Activated CD8-positive, alpha-beta T cell treated with anti-CD3 and anti-CD28 coated beads, Interleukin-2, amount 10 ng/mL, durations not matched to agents 7 days and 5 days (primary cell): Measurements from ENCODE around the gene SNRPN. TPM values are rescaled to one million over a fixed set of nuclear protein-coding genes. Genes with fewer than 3 reads are reported as not detected.
A peak's percentile ranks its signal among the peaks of the same experiment; 100 is the strongest.

ENCODE experiments used
- ATAC-seq: fragments of 150-1000 bp; cut with Tn5 transposase; one replicate; pipeline ENCODE4 v1.10.0; 2021; ENCODE audit warnings: moderate library complexity
- CTCF ChIA-PET: fragments of 350-600 bp; sonication (Branson Sonifier 250); formaldehyde crosslinking; loops from one replicate; lab custom pipeline; 2021; ENCODE audit warnings: antibody characterized with exemption; lab: Charles Lee
- POLR2A ChIA-PET: fragments of 350-600 bp; sonication (Branson Sonifier 250); formaldehyde crosslinking; loops from one replicate; lab custom pipeline; 2021; ENCODE audit warnings: antibody characterized with exemption; lab: Charles Lee
- DNase-seq: peaks from one replicate; pipeline ENCODE4 v3.0.0-alpha.2; 2020
- H3K27ac Mint-ChIP-seq: one replicate; pipeline ENCODE4 v1.8.0; 2021; ENCODE audit warnings: mild to moderate bottlenecking, mixed read lengths
- H3K27me3 Mint-ChIP-seq: one replicate; pipeline ENCODE4 v1.8.0; 2021; ENCODE audit warnings: low read depth, mixed read lengths
- H3K36me3 Mint-ChIP-seq: one replicate; pipeline ENCODE4 v1.8.0; 2021; ENCODE audit warnings: low read depth, mixed read lengths
- H3K4me1 Mint-ChIP-seq: one replicate; pipeline ENCODE4 v1.8.0; 2021; ENCODE audit warnings: low read depth, mixed read lengths
- H3K4me3 Mint-ChIP-seq: one replicate; pipeline ENCODE4 v1.8.0; 2021; ENCODE audit warnings: mild to moderate bottlenecking, mixed read lengths
- H3K9me3 Mint-ChIP-seq: one replicate; pipeline ENCODE4 v1.8.0; 2022; ENCODE audit warnings: mixed read lengths; ENCODE audit not compliant: insufficient read depth
- total RNA-seq, 2 experiments: library from RNA; stranded (reverse); gene quantifications; one replicate each; pipeline ENCODE4 v1.2.3, GENCODE V29; 2021

SNRPN gene
- total RNA-seq, 2 experiments from 2014 or later = 54.2 to 61.4 TPM

DNA sequence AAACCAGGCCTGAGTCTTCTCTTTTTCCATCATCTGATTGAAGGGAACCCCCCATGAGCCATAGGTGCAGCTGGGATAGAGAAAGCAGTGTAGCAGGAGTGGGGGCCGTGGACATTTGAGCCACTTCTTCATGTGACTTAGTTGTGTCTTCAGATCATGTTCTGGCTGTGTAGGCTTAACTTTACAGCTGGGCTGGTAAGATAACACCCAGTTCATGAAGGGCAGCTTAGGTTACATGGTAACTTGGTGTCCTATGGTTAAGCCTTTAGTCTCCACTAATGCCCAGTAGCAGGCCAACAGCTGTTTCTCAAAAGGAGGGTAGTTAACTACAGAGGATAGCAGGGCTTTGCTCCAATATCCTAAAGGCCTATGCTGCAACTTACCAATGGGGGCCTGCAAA, 11.4 kb upstream of the SNRPN start:
- Mint-ChIP-seq H3K9me3 (peaks cover 11% of the 10 kb centered on the region), H3K27me3 (no peaks in the 10 kb centered on the region), H3K4me3 (no peak overlapping the region), H3K27ac (no peak overlapping the region), H3K36me3 (no peaks in the 10 kb centered on the region), H3K4me1 (peaks cover 3% of the 10 kb centered on the region)
- ATAC-seq (no peak), DNase-seq (no peak)
- ChIA-PET CTCF (no interaction called here), POLR2A (no interaction called here)

DNA sequence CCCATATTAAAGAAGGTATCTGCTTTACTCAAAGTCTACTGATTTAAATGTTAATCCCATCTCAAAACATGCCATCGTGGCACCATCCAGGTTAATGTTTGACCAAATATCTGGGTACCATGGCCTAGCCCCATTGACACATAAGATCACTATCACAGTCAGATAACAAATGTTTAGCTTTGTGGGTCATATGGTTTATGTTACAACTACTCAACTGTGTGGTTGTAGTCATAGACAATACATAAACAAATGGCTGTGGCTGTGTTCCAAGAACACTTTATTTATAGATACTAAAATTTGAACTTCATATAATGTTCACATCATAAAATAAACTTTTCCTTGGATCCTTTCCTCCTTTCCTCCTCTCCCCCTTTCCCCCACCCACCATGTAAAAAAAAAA, 9.8 kb upstream of the SNRPN start:
- no peaks in the 10 kb centered on the region for H3K36me3 Mint-ChIP-seq
- ChIA-PET POLR2A (no interaction called here), CTCF (no interaction called here)
- H3K9me3 Mint-ChIP-seq = peaks cover 8% of the 10 kb centered on the region
- H3K4me1 Mint-ChIP-seq = peaks cover 3% of the 10 kb centered on the region
- ATAC-seq = no peak
- H3K27ac Mint-ChIP-seq = no peak overlapping the region
- no peaks in the 10 kb centered on the region for H3K27me3 Mint-ChIP-seq
- no peak for DNase-seq
- no peak overlapping the region for H3K4me3 Mint-ChIP-seq

- no peaks in the 10 kb centered on the region for H3K36me3 Mint-ChIP-seq
- POLR2A ChIA-PET = no interaction called here
- no peak overlapping the region for H3K4me3 Mint-ChIP-seq
- CTCF ChIA-PET = no interaction called here
- H3K27me3 Mint-ChIP-seq = no peaks in the 10 kb centered on the region
- peaks cover 3% of the 10 kb centered on the region for H3K4me1 Mint-ChIP-seq
- H3K27ac Mint-ChIP-seq = no peak overlapping the region
- ATAC-seq (no peak), DNase-seq (no peak)
- peaks cover under 1% of the 10 kb centered on the region for H3K9me3 Mint-ChIP-seq
Measured at GRCh38 chr15:24945711-24946110, 9.1 kb upstream of the SNRPN start.

DNA sequence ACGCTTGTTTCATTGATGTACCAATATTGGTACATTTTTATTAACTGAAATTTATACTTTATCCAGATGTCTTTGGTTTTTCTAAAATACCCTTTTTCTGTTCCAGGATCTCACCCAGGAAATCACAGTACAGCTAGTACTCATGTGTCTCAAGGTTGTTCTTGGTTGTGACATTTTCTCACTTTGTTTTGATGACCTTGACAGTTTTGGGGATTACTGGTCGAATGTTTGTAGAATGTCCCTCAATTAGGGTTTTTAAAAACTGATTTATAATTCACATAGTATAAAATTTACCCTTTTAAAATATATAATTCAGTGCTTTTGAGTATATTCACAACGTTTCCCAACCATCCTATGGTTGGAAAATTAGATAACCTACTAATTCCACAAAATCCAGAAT, 6.3 kb upstream of the SNRPN start:
- no peaks in the 10 kb centered on the region for H3K36me3 Mint-ChIP-seq
- H3K4me1 Mint-ChIP-seq = peaks cover 3% of the 10 kb centered on the region
- CTCF ChIA-PET = no interaction called here
- no peak for ATAC-seq
- H3K9me3 Mint-ChIP-seq = no peaks in the 10 kb centered on the region
- no peaks in the 10 kb centered on the region for H3K27me3 Mint-ChIP-seq
- H3K4me3 Mint-ChIP-seq = no peak overlapping the region
- POLR2A ChIA-PET = no interaction called here
- DNase-seq = no peak
- H3K27ac Mint-ChIP-seq = no peak overlapping the region

DNA sequence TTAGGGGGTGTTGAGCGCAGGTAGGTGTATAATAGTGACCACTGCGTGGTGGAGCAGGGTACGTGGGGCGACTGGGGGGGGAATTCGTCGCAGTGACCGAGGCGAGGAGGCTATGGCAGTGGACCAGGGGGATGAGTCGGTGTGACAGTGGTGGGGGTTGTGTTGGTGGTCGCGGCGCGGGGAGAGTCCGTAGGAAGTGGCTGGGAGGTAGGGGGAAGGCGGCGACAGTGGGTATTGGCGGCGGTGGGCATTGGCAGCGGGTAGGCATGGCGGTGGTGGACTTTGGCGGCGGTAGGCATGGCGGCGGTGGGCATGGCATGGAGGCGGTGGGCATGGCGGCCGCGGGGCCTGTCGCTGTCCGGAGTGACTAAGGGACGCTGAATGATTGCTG, 739 bp downstream of the SNRPN start:
- H3K27ac Mint-ChIP-seq = peak overlapping the region; percentile 89

GRCh38 chr15:24956111-24956838, 1.5 kb downstream of the SNRPN start:
- Mint-ChIP-seq H3K27ac (peak overlapping the region; percentile 89), H3K4me1 (peaks cover 21% of the 10 kb centered on the region), H3K36me3 (peaks cover 24% of the 10 kb centered on the region), H3K27me3 (no peaks in the 10 kb centered on the region), H3K9me3 (peaks cover 13% of the 10 kb centered on the region), H3K4me3 (peak overlapping the region; percentile 81)
- POLR2A ChIA-PET = interaction anchor here (1.0 to 1.4 kb wide), 2 partner anchors 483 to 484 kb away, joined by 3 read pairs; no protein-coding TSS in a partner anchor
- DNase-seq (peak; percentile 82), ATAC-seq (peak; percentile 83)
- CTCF ChIA-PET = no interaction called here

More for the DNA sequence above, 739 bp downstream of the SNRPN start:
- Mint-ChIP-seq H3K4me1 (peaks cover 21% of the 10 kb centered on the region), H3K27me3 (no peaks in the 10 kb centered on the region), H3K4me3 (peak overlapping the region; percentile 81), H3K9me3 (peaks cover 8% of the 10 kb centered on the region), H3K36me3 (peaks cover 17% of the 10 kb centered on the region)
- ChIA-PET CTCF (no interaction called here), POLR2A (interaction anchor here (1.0 to 1.4 kb wide), 2 partner anchors 484 to 485 kb away, joined by 3 read pairs; no protein-coding TSS in a partner anchor)
- ATAC-seq (peak; percentile 6), DNase-seq (peak; percentile 22)

GRCh38 chr15:24957691-24958090, 2.9 kb downstream of the SNRPN start:
- no peak for DNase-seq
- ChIA-PET CTCF (no interaction called here), POLR2A (interaction anchor here (0.5 kb wide), 1 partner anchor 897 kb away, joined by 3 read pairs; no protein-coding TSS in a partner anchor)
- no peak for ATAC-seq
- Mint-ChIP-seq H3K27ac (peak overlapping the region; percentile 55), H3K4me3 (peak overlapping the region; percentile 22), H3K4me1 (peaks cover 21% of the 10 kb centered on the region), H3K36me3 (peaks cover 33% of the 10 kb centered on the region), H3K9me3 (peaks cover 17% of the 10 kb centered on the region), H3K27me3 (no peaks in the 10 kb centered on the region)

DNA sequence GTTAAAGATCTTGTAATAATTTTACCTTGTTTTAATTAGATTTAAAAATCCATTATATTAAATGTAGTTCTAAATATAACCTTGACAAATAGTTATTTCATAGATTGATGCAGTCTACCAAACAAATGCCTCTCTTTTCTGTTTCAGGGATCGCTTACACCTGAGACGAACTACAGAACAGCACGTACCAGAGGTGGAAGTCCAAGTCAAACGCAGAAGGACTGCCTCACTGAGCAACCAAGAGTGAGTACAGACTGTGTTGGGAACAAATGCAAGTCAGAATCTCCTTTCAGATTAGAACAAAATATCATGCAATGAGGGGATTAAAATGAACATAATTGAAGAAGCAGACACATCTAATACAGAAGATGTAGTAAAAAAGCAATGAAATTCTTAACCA, 7.2 kb downstream of the SNRPN start:
- Mint-ChIP-seq H3K36me3 (peaks cover 67% of the 10 kb centered on the region), H3K4me1 (peaks cover 15% of the 10 kb centered on the region), H3K9me3 (peaks cover 37% of the 10 kb centered on the region), H3K4me3 (no peak overlapping the region), H3K27ac (no peak overlapping the region), H3K27me3 (no peaks in the 10 kb centered on the region)
- DNase-seq = no peak
- no peak for ATAC-seq
- CTCF ChIA-PET = no interaction called here
- POLR2A ChIA-PET = no interaction called here

DNA sequence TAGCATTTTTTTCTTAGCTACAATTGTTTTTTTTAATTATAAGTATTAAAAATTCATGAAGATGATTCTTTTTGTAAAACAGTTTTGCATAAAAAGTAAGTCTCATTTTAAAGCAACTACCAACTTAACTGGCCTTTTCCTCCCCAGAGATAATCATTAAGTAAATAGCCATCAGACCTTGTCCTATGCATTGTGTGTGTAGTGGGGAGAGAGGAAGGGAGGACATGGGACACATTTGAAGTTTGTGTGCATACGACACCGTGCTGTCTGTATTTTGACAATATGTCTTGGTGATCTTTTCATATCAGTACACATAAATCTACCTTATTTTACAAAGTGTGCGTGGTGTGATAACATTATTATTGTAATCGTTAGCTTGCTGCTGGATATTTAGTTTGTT, 8.1 kb downstream of the SNRPN start:
- peaks cover 71% of the 10 kb centered on the region for H3K36me3 Mint-ChIP-seq
- H3K27me3 Mint-ChIP-seq = no peaks in the 10 kb centered on the region
- peaks cover 37% of the 10 kb centered on the region for H3K9me3 Mint-ChIP-seq
- no peak overlapping the region for H3K4me3 Mint-ChIP-seq
- peaks cover 9% of the 10 kb centered on the region for H3K4me1 Mint-ChIP-seq
- no peak for ATAC-seq
- no peak overlapping the region for H3K27ac Mint-ChIP-seq
- DNase-seq = no peak
- CTCF ChIA-PET = no interaction called here
- POLR2A ChIA-PET = no interaction called here

- H3K4me1 Mint-ChIP-seq = no peaks in the 10 kb centered on the region
- no peak for DNase-seq
- POLR2A ChIA-PET = no interaction called here
- peaks cover 73% of the 10 kb centered on the region for H3K36me3 Mint-ChIP-seq
- CTCF ChIA-PET = no interaction called here
- peaks cover 40% of the 10 kb centered on the region for H3K9me3 Mint-ChIP-seq
- no peak overlapping the region for H3K27ac Mint-ChIP-seq
- ATAC-seq = no peak
- H3K27me3 Mint-ChIP-seq = no peaks in the 10 kb centered on the region
- H3K4me3 Mint-ChIP-seq = no peak overlapping the region
Measured at GRCh38 chr15:24966364-24967103, 11.7 kb downstream of the SNRPN start.

DNA sequence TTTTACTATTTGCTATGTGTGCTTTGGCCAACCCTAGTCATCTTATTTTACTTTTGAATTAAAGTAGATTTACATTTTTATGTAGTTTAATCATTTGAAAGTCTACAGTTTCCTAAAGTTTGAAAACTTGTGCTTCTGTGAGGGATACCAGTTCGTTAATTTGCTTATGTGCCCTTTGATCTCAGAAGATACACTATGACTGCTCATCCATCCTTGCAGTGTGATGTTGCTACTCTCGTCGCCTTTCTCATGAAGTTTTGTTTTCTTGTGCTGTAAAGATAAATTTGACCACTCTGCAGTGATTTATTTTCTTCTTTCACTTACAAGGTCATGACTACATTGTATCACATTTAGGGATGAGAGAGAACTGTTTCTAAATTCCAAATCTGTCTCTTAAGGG, 16.3 kb downstream of the SNRPN start:
- POLR2A ChIA-PET = no interaction called here
- Mint-ChIP-seq H3K9me3 (peaks cover 21% of the 10 kb centered on the region), H3K27me3 (no peaks in the 10 kb centered on the region), H3K4me1 (no peaks in the 10 kb centered on the region), H3K36me3 (peaks cover 75% of the 10 kb centered on the region), H3K4me3 (no peak overlapping the region), H3K27ac (no peak overlapping the region)
- no peak for DNase-seq
- ATAC-seq = no peak
- CTCF ChIA-PET = no interaction called here

DNA sequence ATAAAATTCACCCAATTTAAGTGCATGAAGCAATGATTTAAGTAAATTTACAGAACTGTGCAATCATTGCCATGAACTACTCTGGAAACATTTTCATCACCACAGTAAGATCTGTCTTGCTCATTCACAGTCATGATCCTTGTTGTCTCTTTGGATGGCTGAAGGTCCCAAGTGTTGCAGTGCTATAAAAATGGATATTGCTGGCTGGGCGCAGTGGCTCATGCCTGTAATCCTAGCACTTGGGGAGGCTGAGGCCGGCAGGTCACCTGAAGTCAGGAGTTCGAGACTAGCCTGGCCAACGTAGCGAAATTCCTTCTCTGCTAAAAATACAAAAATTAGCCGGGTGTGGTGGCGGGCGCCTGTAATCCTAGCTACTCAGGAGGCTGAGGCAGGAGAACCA, 17.0 kb downstream of the SNRPN start:
- CTCF ChIA-PET = interaction anchor here (0.7 kb wide), 1 partner anchor 41 kb away, joined by 3 read pairs; no protein-coding TSS in a partner anchor
- H3K36me3 Mint-ChIP-seq = peaks cover 75% of the 10 kb centered on the region
- ATAC-seq = no peak

More for the DNA sequence above, 17.0 kb downstream of the SNRPN start:
- H3K27ac Mint-ChIP-seq = no peak overlapping the region
- H3K9me3 Mint-ChIP-seq = peaks cover 21% of the 10 kb centered on the region
- no peaks in the 10 kb centered on the region for H3K27me3 Mint-ChIP-seq
- POLR2A ChIA-PET = no interaction called here
- no peak overlapping the region for H3K4me3 Mint-ChIP-seq
- no peak for DNase-seq
- no peaks in the 10 kb centered on the region for H3K4me1 Mint-ChIP-seq
